HG02759 (cell line): ENCODE results near the gene ADARB1.
"Not testable (repeated sequence)": the region's sequence is repeated elsewhere in the genome, so short reads cannot be mapped to it uniquely, and the experiment has no call there.

Experiments
- ATAC-seq: cut with Tn5 transposase; IDR thresholded peaks from one replicate; pipeline ENCODE4 v1.9.1; 2021; ENCODE audit warnings: mild to moderate bottlenecking, moderate library complexity; ENCODE audit not compliant: unreplicated experiment

The ADARB1 gene

DNA sequence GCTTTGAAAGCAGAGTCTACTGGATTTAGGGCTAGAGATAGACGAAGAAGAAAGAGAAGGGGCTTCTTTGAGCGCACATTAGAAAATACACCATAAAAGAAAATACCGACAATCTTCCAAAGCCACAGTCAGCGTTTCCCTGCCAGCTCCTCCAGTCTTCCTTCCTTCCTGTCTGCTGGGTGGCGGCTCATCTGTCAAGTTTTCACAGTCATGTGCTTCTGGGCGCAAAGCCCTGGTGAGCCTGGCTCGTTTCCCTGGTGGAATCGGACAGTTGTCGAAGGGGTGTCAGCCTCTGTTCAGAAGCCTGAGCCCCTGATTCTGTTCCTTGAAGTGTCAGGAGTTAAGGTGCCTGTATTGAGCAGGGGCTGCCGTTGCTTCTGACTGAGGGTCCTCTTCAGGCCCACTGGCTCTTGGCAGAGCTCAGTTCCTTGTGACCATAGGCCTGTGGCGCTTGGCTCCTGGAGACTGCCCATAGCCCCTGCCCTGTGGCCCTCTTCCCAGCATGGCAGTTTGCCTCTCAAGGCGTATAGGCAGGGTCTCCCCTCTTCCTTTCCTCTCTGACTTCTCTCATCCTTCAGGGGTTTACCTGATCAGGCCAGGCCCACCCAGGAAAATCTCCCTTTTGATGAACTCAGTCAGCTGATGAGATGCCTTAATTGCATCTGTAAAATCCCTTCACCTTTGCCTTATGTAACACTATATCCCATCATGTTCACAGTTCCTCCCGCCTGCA lies 58.6 kb downstream of the ADARB1 start:
- no peak for ATAC-seq

DNA sequence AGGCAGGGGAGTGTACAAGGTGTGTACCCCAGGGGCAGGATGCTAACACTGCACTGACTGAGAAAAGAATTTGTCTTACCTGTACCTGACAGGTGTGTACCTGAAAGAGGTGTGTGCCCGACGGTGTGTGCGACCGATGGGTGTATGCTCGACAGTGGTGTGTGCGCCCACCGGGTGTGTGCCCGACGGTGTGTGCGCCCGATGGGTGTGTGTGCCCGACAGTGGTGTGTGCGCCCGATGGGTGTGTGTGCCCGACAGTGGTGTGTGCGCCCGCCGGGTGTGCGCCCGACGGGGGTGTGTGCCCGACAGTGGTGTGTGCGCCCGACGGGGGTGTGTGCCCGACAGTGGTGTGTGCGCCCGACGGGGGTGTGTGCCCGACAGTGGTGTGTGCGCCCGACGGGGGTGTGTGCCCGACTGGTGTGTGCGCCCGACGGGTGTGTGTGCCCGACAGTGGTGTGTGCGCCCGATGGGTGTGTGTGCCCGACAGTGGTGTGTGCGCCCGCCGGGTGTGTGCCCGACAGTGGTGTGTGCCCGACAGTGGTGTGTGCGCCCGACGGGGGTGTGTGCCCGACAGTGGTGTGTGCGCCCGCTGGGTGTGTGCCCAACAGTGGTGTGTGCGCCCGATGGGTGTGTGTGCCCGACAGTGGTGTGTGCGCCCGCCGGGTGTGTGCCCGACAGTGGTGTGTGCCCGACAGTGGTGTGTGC lies 59.3 kb downstream of the ADARB1 start:
- not testable (repeated sequence) for ATAC-seq

DNA sequence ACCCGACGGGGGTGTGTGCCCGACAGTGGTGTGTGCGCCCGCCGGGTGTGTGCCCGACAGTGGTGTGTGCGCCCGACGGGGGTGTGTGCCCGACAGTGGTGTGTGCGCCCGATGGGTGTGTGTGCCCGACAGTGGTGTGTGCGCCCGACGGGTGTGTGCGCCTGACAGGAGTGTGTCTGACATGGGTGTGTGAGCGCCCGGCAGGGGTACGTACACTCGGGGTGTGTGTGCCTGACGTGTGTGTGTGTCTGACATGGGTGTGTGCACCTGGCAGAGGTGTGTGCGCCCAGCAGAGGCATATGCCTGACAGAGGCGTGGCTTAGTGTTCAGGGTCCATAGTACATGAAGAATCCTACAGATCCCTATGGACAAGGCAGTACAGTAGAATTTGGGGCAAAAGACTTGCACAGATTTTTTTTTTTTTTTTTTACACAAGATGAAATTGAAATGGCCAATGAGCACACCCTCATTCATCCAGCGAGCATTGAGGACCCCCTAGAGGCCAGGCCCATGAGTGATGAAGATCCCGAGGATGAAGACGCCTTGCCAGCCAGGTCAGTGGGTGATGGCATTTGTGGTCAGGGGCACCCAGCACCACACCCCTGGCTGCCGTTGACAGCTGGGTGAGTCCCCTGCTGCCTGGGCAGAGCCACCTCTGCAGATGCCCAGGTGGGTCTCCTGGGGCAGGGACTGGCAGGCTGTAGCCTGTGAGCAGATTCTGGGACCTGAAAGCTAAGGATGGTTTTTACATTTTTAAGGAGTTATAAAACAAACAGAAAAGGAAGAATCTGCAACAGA lies 60.1 kb downstream of the ADARB1 start:
- ATAC-seq = no peak

DNA sequence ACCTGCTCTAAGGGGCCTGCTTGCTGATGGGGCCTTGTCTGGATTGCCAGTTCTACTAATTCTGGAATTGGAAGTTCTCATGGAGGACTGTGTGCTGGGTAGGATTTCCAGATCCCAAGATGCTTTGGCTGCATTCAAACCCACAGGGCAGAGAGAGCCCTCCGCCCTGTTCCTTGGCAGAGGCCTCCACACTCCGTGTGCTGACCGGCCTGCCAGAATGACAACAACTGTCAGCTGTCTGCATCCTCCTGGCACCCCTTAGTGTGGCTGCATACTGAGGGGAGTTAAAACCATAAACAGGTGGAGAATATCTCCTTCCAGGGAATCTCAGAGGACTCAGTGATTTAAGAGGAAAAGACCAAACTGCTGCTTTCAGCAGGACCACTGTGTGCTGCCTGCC lies 60.7 kb downstream of the ADARB1 start:
- no peak for ATAC-seq

DNA sequence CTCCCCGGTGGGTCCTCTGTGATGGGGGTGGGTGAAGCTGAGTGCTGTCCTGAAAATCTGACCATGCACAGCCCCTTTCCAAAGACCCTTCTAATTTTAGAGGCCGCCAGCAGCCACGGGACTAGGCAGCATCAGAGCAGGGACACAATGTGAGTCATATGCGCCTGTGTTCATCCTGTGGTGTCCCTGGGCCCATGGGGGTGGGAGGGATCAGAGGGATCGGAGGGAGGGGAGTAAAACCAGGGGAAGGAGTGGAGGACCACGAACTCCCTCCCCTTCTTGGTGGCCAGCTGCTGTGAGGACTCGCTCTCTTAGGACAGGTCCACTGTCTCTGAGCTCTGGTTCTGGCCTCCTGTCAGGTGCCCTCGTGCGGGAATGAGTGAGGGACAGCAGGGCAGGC lies 61.5 kb downstream of the ADARB1 start:
- no peak for ATAC-seq

DNA sequence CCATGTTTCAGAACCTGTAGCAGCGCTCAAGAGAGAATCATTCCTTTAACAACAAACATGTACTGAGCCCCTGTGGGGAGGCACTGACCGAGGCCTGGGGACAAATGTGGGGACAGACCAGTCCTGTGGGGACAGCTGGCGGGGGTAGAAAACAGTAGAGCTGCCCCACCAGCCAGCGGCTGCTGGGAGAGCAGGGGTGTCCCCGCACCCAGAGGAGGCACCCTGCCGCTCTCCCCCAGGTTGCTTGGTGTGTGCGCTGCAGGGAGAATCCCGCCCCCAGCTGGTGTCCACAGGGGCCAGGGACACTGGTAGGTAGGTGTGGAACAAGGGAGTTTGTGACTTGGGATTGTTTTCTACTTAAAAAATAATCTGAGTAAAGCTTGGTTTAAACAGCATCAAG lies 62.1 kb downstream of the ADARB1 start:
- no peak for ATAC-seq

DNA sequence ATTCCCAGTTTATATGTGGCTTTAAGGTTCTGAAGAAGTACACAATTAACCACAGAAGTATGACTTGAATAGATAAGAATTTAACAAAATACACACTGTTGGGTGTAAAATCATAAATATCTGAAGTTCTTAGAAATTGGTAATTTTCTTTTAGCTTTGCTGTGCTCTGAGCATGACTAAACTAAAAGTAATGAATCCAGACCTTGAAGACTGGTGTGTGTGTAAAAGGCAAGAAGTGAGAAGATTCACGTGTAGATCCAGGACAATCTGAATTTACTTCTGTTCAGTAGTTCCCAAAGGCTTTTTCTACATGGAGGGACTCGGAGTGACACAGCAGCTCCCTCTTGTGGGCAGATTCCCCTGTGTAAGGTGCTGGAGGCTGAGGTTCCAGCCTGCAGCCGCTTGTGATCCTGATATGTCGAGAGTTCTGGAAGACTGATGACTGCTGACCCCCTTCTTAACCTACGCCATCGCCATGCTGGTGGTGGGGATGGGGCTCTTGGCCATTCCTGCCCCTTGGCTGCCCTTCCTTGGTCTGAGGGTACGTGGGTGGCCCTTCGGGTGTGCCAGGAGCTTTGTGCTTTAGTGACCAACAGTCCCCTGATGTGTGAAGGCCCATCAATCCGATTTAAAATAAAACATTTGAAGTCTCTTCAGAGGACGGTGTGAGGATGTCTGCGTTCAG lies 62.7 kb downstream of the ADARB1 start:
- ATAC-seq = no peak

DNA sequence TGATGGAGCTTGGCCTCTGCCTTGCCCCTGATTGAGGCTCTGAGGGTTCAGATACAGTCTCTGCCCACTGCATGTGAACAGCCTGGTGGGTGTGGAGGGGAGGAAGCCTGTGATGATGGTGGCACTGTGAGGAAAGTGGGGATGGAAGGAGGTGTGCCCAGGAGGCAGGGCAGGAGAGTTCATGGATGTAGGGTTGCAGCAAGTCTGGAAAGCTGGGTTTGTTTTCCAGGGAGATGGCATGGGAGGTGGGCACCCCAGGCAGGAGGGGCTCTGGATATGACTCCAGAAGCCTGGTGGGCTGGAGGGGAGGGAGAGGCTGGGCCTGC lies 63.2 kb downstream of the ADARB1 start:
- no peak for ATAC-seq

DNA sequence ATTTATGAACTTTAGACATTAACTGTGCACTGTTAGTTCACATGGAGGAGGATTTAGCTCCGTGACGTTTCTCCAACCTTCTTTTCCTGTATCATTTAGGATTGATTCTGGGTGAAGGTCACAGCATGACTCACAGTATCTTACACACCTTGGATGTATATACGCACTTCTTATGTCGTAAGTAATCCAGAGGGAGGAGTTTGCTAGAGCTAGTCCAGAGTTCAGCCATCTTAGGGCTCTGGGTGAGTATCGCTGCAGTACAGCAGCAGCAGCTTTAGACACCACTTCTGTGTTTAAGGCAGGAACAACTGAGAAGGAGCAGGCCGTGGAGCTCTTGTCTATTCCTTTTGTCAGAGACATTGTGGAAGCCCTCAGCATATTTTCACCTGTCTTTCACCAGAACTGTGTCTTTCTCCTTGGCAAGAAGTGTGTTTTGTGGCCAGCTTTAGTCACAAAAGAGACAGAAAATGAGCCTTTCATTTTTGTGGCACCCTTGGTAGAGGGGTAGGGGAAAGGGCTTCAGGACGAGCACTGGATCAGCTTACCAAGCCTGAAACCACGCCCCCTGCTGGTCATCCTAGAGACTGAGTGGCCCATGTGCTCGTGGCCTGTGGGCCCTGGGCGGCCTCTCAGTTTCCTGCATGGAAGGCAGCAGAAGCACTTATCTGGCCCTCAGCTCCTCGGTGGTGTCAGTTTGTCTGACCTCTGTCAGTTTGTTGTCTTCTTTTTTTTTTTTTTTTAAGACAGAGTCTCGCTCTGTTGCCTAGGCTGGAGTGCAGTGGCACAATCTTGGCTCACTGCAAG lies 64.0 kb downstream of the ADARB1 start:
- ATAC-seq = no peak

DNA sequence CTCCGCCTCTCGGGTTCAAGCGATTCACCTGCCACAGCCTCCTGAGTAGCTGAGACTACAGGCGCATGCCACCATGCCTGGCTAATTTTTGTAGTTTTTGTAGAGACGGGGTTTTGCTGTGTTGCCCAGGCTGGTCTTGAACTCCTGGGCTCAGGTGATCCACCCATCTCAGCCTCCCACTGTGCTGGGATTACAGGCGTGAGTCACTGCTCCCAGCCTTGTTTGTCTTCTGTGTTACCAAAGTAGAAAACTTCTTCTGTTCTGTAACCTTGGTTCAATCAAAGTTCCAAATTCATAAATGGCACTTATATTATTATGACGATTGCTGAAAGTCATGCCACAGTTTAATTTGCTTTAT lies 64.6 kb downstream of the ADARB1 start:
- ATAC-seq = not testable (repeated sequence)

DNA sequence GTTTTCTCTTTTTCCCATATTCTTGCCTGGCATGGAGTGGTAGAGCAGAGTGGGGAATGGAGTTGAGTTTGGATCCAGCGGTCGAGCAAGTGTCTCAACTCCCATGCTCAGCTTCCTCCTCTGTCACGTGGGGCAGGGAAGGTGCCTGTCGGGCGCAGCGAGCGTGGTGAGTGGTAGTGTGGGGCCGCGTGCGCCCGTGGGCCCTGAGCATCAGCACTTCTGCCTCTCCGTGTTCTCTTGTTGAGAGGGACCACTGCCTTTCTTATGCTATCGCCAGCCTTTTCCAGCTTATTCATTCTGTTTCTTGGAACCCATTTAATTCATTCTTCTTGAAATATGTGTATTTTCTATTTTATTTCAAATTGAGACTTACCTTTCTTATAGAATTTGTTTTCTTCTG lies 65.1 kb downstream of the ADARB1 start:
- no peak for ATAC-seq

DNA sequence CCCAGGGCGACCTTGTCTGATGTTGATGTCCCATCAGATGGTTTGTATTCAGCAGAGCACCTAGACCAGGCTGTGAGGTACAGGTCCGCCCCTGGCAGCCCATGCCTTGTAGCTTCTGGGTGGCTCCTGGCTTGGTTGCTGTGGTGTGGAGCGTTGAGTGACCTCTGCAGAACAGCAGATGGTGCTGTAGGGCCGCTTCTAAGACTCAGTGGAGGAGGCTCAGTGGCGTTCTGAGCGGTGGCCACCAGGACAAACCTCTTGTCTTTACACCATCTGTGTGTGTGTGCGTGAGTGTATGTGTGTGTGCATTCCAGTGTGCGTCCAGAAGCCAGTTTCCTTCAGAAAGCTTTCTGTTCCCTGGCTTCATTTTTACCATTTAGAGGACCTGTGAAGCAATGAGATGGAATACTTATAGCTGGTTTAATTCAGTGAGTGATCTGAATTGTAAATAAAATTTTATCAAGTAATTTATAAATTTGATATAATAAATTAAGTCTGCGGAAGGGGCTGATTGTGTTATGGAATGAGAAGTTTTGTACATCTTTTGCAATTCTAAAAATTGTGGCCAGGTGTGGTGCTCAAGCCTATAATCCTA lies 66.1 kb downstream of the ADARB1 start:
- ATAC-seq = peak; percentile 71

DNA sequence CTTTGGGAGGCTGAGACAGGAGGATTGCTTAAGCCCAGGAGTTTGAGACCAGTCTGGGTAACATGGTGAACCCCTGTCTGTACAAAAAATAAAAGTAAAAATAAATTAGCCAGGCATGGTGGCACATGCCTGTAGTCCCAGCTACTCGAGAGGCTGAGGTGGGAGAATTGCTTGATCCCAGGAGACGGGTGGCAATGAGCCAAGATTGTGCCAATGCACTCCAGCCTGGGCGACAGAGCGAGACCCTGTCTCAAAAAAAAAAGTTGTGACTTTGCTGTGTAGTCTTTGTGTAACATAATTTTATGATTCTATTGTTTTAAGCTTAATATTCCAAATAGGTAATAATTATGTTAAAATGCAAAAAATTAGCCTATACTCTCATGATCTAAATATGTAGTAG lies 66.6 kb downstream of the ADARB1 start:
- not testable (repeated sequence) for ATAC-seq

DNA sequence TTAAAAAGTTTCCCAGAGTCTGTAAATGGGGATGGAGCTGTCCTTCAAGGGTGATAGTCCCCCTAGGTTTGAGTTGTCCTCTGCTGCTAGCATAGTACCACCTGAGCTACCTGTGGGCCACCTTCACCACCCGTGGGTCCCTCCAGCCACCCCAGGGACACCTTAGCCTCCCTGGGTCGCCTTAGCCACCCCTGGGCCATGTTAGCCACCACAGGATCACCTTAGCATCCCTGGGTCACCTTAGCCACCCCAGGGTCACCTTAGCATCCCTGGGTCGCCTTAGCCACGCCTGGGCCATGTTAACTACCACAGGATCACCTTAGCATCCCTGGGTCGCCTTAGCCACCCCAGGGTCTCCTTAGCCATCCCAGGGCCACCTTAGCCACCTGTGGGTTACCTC lies 67.1 kb downstream of the ADARB1 start:
- no peak for ATAC-seq

DNA sequence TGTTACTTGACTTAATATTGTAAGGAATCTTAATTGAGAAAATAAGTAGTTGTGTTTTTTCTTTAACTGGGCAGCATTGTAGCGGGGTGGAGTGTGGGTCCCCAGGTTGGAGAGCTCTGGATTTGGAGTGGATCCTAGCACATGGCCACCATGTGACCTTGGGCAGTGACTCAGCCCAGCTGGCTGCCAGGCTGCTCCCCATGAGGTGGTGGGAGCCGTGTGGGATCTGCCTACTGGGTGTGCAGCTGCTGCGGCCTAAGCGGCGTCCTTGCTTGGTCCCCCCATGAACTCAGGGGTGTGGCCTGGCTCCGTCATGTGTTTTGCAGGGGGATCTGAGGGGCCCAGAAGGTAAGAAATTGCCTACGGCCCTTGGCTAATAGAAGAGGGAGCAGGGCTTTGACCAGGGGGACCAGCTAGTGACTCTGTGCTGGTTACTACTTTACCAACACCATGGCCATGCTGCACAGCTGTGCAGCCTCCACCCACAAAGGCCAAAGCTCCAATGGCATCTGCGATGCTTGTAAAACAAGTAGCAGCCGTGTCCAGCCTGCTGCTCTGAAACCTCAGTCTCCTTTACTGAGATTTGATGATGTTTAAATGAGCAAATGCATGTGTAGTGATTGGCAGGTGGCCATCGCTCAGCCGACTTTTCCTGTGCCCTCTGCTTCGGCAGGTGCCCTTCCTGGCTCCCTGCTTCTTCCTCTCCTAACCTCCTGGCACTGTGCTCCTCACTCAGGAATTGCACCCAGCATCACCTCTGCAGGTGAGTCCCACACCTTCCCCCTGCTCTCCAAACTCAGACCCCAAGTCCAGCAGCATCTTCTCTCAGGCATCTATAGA lies 68.3 kb downstream of the ADARB1 start:
- ATAC-seq = no peak

DNA sequence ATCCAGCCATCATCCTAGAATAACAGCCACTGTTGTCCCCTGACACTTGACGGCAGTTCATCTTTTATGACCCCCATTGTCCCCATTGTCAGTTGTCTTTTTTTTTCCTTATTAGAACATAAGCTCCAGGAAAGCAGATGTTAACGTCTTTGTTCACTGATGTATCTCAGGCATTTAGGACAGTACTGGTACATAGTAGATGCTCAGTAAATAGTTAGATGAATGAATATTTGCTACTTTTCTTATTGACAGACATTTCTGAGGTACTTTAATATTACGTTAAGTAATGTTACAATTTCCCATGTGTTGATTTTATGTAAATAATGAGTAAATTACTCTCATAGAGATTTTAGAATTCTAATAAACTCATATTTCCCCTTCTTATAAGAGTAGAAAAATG lies 69.5 kb downstream of the ADARB1 start:
- ATAC-seq = no peak

DNA sequence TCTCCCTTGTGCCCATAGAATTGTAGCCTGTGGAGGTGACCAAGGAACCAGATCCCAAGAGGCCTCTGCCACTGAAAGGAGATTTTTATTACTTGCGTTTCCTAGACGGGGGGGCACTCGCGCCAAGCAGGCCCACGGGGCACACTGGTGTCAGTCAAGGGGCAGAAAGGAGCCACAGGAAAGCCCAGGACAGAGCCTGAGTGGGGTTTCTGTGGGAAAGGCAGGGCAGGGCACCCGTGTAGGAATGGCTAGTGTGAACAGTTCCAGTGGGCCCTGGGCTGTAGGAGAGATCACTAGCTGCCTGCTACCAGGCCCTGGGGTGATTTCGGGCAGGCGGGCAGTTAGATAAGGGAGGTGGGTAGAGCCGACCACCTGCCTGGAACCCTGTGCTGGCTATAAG lies 70.8 kb downstream of the ADARB1 start:
- no peak for ATAC-seq

DNA sequence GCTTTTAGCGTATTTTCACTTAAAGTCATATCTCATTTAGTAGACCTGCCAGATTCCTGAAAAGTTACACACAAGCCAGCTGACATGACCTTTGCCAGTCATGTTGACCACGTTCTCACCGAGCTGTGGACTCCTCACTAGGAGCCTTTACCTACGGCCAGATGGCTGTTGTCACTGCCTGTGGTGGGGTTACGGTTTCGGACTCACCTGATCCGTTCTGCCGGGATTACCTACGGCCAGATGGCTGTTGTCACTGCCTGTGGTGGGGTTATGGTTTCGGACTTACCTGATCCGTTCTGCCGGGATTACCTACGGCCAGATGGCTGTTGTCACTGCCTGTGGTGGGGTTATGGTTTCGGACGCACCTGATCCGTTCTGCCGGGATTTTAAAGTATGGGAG lies 71.5 kb downstream of the ADARB1 start:
- ATAC-seq = not testable (repeated sequence)

DNA sequence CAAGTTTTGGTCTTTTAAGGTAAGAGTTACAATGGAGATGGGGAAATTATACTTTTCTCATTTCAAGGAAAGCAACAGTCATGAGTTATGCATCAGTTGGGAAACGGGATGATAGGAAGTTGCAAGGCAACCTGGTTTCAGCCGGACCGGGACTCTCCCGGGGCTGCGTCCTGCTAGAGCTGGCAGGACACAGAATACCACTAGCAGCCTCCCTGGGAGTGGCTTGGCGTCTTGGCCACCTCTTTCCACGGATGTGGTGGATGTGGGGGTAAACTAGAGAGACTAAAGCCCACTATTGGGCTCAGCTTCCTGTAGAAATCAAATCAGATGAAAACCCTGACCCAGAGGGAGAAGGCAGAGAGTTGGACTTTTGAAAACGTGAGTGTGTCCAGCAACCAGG lies 71.9 kb downstream of the ADARB1 start:
- ATAC-seq = no peak
